Measurements from ENCODE around the gene REELD1. TPM values are rescaled to one million over a fixed set of nuclear protein-coding genes. Genes with fewer than 3 reads are reported as not detected.

Gene REELD1
- total and polyA plus RNA-seq, 2 donors (not counting 3 experiments of a cell fraction or from before 2014, with no cell fraction given), result not detected

GRCh38 chr4:146182443-146182842 is 31.9 kb upstream of the REELD1 start:
- Histone ChIP-seq H4K20me1 (replicated peaks; ENCODE audit: control insufficient read depth, extremely low read depth, insufficient read depth, low read length) (no peaks in the 10 kb centered on the region), H2AFZ (ENCODE audit: low read depth, low read length) (no peak overlapping the region), H3K9ac (replicated peaks; ENCODE audit: extremely low read depth, insufficient read depth, low read length) (no peak overlapping the region), H3K9me1 (replicated peaks; ENCODE audit: control insufficient read depth, extremely low read depth, insufficient read depth, low read length) (no peaks in the 10 kb centered on the region), H3K27me3 (ENCODE audit: control insufficient read depth in 2 of 2, insufficient read depth in 2 of 2, low read length in 2 of 2) (no peaks in the 10 kb centered on the region), H3K4me1 (ENCODE audit: control insufficient read depth, extremely low read depth, insufficient read depth, low read length) (no peaks in the 10 kb centered on the region), H3K4me3 (replicated peaks in 1 of 3; ENCODE audit: insufficient read depth in 1 of 3, low read depth in 1 of 3, low read length in 3 of 3) (no peak overlapping the region), H3K4me2 (ENCODE audit: insufficient read depth, low read length) (no peak overlapping the region), H3K27ac (ENCODE audit: insufficient read depth, low read depth, low read length) (no peak overlapping the region), H3K79me2 (ENCODE audit: control insufficient read depth, insufficient read depth, low read length) (peaks cover 47% of the 10 kb centered on the region), H3K36me3 (ENCODE audit: control insufficient read depth in 2 of 2, extremely low read depth in 1 of 2, insufficient read depth in 2 of 2, low read length in 2 of 2) (peaks cover 0 to 7% of the 10 kb centered on the region in 2 experiments), H3K9me3 (replicated peaks; ENCODE audit: control insufficient read depth, insufficient read depth, low read length) (no peaks in the 10 kb centered on the region)
- TF ChIP-seq POLR2AphosphoS5 (IDR thresholded peaks at IDR 0.05; ENCODE audit: insufficient read depth, low read depth, low read length), result no peak
- no peak for TF ChIP-seq JUN (IDR thresholded peaks at IDR 0.05; ENCODE audit: borderline replicate concordance, insufficient read depth, insufficient read length, low read depth)
- TF ChIP-seq MYC (IDR thresholded peaks at IDR 0.05; ENCODE audit: low read depth, low read length), result no peak
- no peak for TF ChIP-seq EZH2 (IDR thresholded peaks at IDR 0.05; ENCODE audit: borderline replicate concordance, low read depth, low read length, severe bottlenecking)
- no peak for TF ChIP-seq FOS (IDR thresholded peaks at IDR 0.05; ENCODE audit: borderline replicate concordance, insufficient read depth, low read length)
- TF ChIP-seq CTCF (IDR thresholded peaks at IDR 0.05; ENCODE audit: extremely low read depth in 1 of 2, insufficient read depth in 1 of 2, low read depth in 1 of 2, low read length in 2 of 2), result no peak
- no peak for TF ChIP-seq GATA2 (IDR thresholded peaks at IDR 0.05; ENCODE audit: insufficient read depth, insufficient read length, low read depth, low read length)
- no peak for TF ChIP-seq POLR2A (IDR thresholded peaks at IDR 0.05; ENCODE audit: low read depth, low read length)
- TF ChIP-seq MAX (IDR thresholded peaks at IDR 0.05; ENCODE audit: insufficient read depth, insufficient read length), result no peak
- no TSS peak for BruUV-seq (replicated peaks)
- DNase-seq (ENCODE audit: low read depth, low spot score) (no peak), FAIRE-seq (no peak)
- POLR2A ChIA-PET, result no interaction called here
- CTCF ChIA-PET, result interaction anchor here (1.2 kb wide), 1 partner anchor 87 kb away, joined by 3 read pairs; no protein-coding TSS in a partner anchor
- dilution Hi-C loops (cut with MboI; ENCODE audit: extremely low pct_ligation_motif_present, low sequenced_read_pairs), result no loop called here
- intact Hi-C loops (cut with micrococcal nuclease), result no loop called here

Measured in endothelial cell of umbilical vein (primary cell).